Tibial nerve (tissue), 4 donors: Measurements from ENCODE around the gene FGFR3.

ENCODE experiments used
- EP300 ChIP-seq, 2 donors: sonication (generic); formaldehyde crosslinking; IDR thresholded peaks; one replicate each; pipeline ENCODE4 v1.6.1; 2017; ENCODE audit warnings: antibody characterized with exemption in 2 of 2, mild to moderate bottlenecking in 1 of 2
- POLR2A ChIP-seq, 2 donors: fragments of 450-650 bp; IDR thresholded peaks; one replicate each; pipeline ENCODE4 v1.6.1; 2017; ENCODE audit warnings: antibody characterized with exemption in 2 of 2, mild to moderate bottlenecking in 2 of 2, moderate library complexity in 2 of 2
- TF ChIP-seq, protein P1 (sequence below), 5 experiments: fragments of 200-600 bp in 3 of 5; fragments of 450-650 bp in 2 of 5; sonication (generic) in 3 of 5; IDR thresholded peaks; one replicate each; pipeline ENCODE4 v1.5.1; 2016 to 2019; ENCODE audit warnings: antibody characterized with exemption in 5 of 5, mild to moderate bottlenecking in 3 of 5, moderate library complexity in 2 of 5

GRCh38 chr4:1831331-1831730, 38.2 kb downstream of the FGFR3 start:
- no peak for TF ChIP-seq POLR2A (IDR thresholded peaks at IDR 0.05)
- TF ChIP-seq, protein P1, sequence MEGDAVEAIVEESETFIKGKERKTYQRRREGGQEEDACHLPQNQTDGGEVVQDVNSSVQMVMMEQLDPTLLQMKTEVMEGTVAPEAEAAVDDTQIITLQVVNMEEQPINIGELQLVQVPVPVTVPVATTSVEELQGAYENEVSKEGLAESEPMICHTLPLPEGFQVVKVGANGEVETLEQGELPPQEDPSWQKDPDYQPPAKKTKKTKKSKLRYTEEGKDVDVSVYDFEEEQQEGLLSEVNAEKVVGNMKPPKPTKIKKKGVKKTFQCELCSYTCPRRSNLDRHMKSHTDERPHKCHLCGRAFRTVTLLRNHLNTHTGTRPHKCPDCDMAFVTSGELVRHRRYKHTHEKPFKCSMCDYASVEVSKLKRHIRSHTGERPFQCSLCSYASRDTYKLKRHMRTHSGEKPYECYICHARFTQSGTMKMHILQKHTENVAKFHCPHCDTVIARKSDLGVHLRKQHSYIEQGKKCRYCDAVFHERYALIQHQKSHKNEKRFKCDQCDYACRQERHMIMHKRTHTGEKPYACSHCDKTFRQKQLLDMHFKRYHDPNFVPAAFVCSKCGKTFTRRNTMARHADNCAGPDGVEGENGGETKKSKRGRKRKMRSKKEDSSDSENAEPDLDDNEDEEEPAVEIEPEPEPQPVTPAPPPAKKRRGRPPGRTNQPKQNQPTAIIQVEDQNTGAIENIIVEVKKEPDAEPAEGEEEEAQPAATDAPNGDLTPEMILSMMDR (IDR thresholded peaks at IDR 0.05): no peak
- TF ChIP-seq EP300 (IDR thresholded peaks at IDR 0.05): no peak
